ENCODE data around the gene FLNB.

DNA sequence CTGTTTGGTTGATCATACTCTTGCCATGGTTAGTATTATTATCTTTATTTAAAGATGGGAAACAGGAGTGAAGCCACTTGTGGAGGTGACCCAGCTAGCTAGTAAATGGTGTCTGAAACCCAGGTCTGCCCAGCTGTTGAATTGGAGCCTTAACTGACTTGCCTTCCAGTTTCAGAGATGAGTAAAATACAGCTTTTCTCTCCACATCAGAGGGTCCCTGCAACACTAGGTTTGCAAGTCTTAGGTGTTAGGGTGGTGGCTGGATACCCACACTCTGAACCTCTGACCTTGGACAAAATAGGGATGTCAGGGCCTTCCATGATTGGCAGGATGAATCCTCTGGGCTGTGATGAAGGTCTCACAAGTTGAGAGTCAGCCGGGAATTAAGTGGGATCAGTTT is 4.1 kb downstream of the FLNB start:
- TF ChIP-seq POLR2A (IDR thresholded peaks at IDR 0.05; ENCODE audit: low read depth, low read length) (no peak), SMC3 (IDR thresholded peaks at IDR 0.05; ENCODE audit: low read depth, low read length) (no peak), MXI1 (IDR thresholded peaks at IDR 0.05; ENCODE audit: borderline replicate concordance, low read depth, low read length) (no peak), RFX5 (IDR thresholded peaks at IDR 0.05; ENCODE audit: low read depth, low read length) (no peak), RCOR1 (IDR thresholded peaks at IDR 0.05; ENCODE audit: insufficient replicate concordance, low read length) (no peak), RAD21 (IDR thresholded peaks at IDR 0.05; ENCODE audit: low read length) (no peak), MAFK (IDR thresholded peaks at IDR 0.05; ENCODE audit: low read depth, low read length) (no peak), CHD1 (IDR thresholded peaks at IDR 0.05; ENCODE audit: low read depth, low read length) (no peak), CEBPB (IDR thresholded peaks at IDR 0.05; ENCODE audit: low read depth, low read length) (no peak)
- TF ChIP-seq, protein P1, sequence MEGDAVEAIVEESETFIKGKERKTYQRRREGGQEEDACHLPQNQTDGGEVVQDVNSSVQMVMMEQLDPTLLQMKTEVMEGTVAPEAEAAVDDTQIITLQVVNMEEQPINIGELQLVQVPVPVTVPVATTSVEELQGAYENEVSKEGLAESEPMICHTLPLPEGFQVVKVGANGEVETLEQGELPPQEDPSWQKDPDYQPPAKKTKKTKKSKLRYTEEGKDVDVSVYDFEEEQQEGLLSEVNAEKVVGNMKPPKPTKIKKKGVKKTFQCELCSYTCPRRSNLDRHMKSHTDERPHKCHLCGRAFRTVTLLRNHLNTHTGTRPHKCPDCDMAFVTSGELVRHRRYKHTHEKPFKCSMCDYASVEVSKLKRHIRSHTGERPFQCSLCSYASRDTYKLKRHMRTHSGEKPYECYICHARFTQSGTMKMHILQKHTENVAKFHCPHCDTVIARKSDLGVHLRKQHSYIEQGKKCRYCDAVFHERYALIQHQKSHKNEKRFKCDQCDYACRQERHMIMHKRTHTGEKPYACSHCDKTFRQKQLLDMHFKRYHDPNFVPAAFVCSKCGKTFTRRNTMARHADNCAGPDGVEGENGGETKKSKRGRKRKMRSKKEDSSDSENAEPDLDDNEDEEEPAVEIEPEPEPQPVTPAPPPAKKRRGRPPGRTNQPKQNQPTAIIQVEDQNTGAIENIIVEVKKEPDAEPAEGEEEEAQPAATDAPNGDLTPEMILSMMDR (conservative IDR thresholded peaks at IDR 0.05; ENCODE audit: low read depth, low read length), result no peak
- TF ChIP-seq, protein P2, sequence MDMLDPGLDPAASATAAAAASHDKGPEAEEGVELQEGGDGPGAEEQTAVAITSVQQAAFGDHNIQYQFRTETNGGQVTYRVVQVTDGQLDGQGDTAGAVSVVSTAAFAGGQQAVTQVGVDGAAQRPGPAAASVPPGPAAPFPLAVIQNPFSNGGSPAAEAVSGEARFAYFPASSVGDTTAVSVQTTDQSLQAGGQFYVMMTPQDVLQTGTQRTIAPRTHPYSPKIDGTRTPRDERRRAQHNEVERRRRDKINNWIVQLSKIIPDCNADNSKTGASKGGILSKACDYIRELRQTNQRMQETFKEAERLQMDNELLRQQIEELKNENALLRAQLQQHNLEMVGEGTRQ (IDR thresholded peaks at IDR 0.05; ENCODE audit: low read depth, low read length), result no peak
